MM.1S (cell line): Measurements from ENCODE around the gene NEURL1B.
A peak's percentile ranks its signal among the peaks of the same experiment; 100 is the strongest.

Experiments used
- DNase-seq: peaks from one replicate; pipeline ENCODE4 v3.0.0-alpha.2; 2015
- H2AFZ ChIP-seq: fragments of 300-600 bp; sonication (generic); 2 replicates; pipeline ENCODE4 v1.6.0; 2016; ENCODE audit warnings: antibody characterized with exemption, low read length
- H3F3A ChIP-seq: fragments of 300-600 bp; sonication (generic); 2 replicates; pipeline ENCODE4 v1.6.1; 2016; ENCODE audit warnings: mild to moderate bottlenecking, antibody characterized with exemption, low read length, moderate library complexity, mixed read lengths; ENCODE audit not compliant: insufficient read depth
- H3K27ac ChIP-seq: fragments of 300-600 bp; sonication (generic); 2 replicates; pipeline ENCODE4 v1.5.1; 2016; ENCODE audit warnings: mild to moderate bottlenecking, low read length
- H3K27me3 ChIP-seq: fragments of 300-600 bp; sonication (generic); replicated peaks from 2 replicates; pipeline ENCODE4 v1.6.0; 2016; ENCODE audit warnings: low read length; ENCODE audit not compliant: insufficient read depth
- H3K36me3 ChIP-seq: fragments of 300-600 bp; sonication (generic); replicated peaks from 2 replicates; pipeline ENCODE4 v1.6.1; 2016; ENCODE audit warnings: mild to moderate bottlenecking, low read length, mixed read lengths; ENCODE audit not compliant: insufficient read depth
- H3K4me1 ChIP-seq: fragments of 300-600 bp; sonication (generic); 2 replicates; pipeline ENCODE4 v1.6.1; 2016; ENCODE audit warnings: low read length, mixed read lengths
- H3K4me2 ChIP-seq: fragments of 300-600 bp; sonication (generic); 2 replicates; pipeline ENCODE4 v1.6.0; 2016; ENCODE audit warnings: low read depth, low read length
- H3K4me3 ChIP-seq: fragments of 300-600 bp; sonication (generic); 2 replicates; pipeline ENCODE4 v1.5.1; 2016; ENCODE audit warnings: low read length, mixed read lengths
- H3K79me2 ChIP-seq: fragments of 300-600 bp; sonication (generic); 2 replicates; pipeline ENCODE4 v1.6.1; 2016; ENCODE audit warnings: mixed run types, low read length, mixed read lengths
- H3K9ac ChIP-seq: fragments of 300-600 bp; sonication (generic); 2 replicates; pipeline ENCODE4 v1.6.1; 2016; ENCODE audit warnings: low read length, mixed read lengths
- H3K9me2 ChIP-seq: fragments of 300-600 bp; sonication (generic); replicated peaks from 2 replicates; pipeline ENCODE4 v1.6.1; 2016; ENCODE audit warnings: mild to moderate bottlenecking, low read length, mixed read lengths; ENCODE audit not compliant: insufficient read depth
- H3K9me3 ChIP-seq: fragments of 300-600 bp; sonication (generic); replicated peaks from 2 replicates; pipeline ENCODE4 v1.6.1; 2016; ENCODE audit warnings: mild to moderate bottlenecking, low read length, mixed read lengths; ENCODE audit not compliant: insufficient read depth
- H4K20me1 ChIP-seq: fragments of 300-600 bp; sonication (generic); 2 replicates; pipeline ENCODE4 v1.6.1; 2016; ENCODE audit warnings: mild to moderate bottlenecking, low read length, moderate library complexity, mixed read lengths; ENCODE audit not compliant: insufficient read depth
- CTCF ChIP-seq: fragments of 300-600 bp; sonication (generic); IDR thresholded peaks from 2 replicates; pipeline ENCODE4 v1.5.1; 2016; ENCODE audit warnings: antibody characterized with exemption, low read length, mixed read lengths
- EZH2 ChIP-seq: fragments of 300-600 bp; sonication (generic); optimal IDR thresholded peaks from 2 replicates; pipeline ENCODE3; 2017; ENCODE audit warnings: low read depth, mild to moderate bottlenecking, antibody characterized with exemption, low read length, mixed read lengths
- EZH2phosphoT487 ChIP-seq: fragments of 300-600 bp; sonication (generic); IDR thresholded peaks from 2 replicates; pipeline ENCODE4 v1.6.1; 2018; ENCODE audit warnings: antibody characterized with exemption, low read length

Gene NEURL1B

GRCh38 chr5:172640822-172641358 is at the start of gene NEURL1B:
Gene NEURL1B, plus strand, starts transcription at chr5:172641263. Its CDS starts 144 bp downstream, at chr5:172641407.
- no peaks in the 10 kb centered on the region; the same call in 1 of the 2 replicates for H3K27me3 ChIP-seq
- H3K9me2 ChIP-seq = no peaks in the 10 kb centered on the region
- H3K9ac ChIP-seq = peak within 1 kb of the TSS; percentile 86
- no peak for TF ChIP-seq EZH2
- no peak for TF ChIP-seq CTCF
- TF ChIP-seq EZH2phosphoT487 = no peak
- peaks cover 27% of the 10 kb centered on the region for H3K4me1 ChIP-seq
- H3K4me3 ChIP-seq = peak within 1 kb of the TSS; percentile 70
- H3K27ac ChIP-seq = no peak within 1 kb of the TSS
- H3K36me3 ChIP-seq = no peaks in the 10 kb centered on the region
- no peaks in the 10 kb centered on the region for H3K79me2 ChIP-seq
- peak within 1 kb of the TSS; percentile 98 for H2AFZ ChIP-seq
- peak within 1 kb of the TSS; percentile 99 for H3K4me2 ChIP-seq
- no peaks in the 10 kb centered on the region for H3K9me3 ChIP-seq
- no peaks in the 10 kb centered on the region for H4K20me1 ChIP-seq
- peaks cover 5% of the 10 kb centered on the region; the same call in 1 of the 2 replicates for H3F3A ChIP-seq
- peak; percentile 76 for DNase-seq

- H3K9me3 ChIP-seq = no peaks in the 10 kb centered on the region
- no peaks in the 10 kb centered on the region for H3F3A ChIP-seq
- H3K4me2 ChIP-seq = no peak overlapping the region
- no peak overlapping the region for H3K4me3 ChIP-seq
- H3K4me1 ChIP-seq = no peaks in the 10 kb centered on the region
- no peak for DNase-seq
- no peaks in the 10 kb centered on the region for H3K79me2 ChIP-seq
- no peaks in the 10 kb centered on the region for H3K9me2 ChIP-seq
- no peak overlapping the region for H2AFZ ChIP-seq
- H3K27me3 ChIP-seq = no peaks in the 10 kb centered on the region; the same call in 1 of the 2 replicates
- no peaks in the 10 kb centered on the region for H3K36me3 ChIP-seq
- no peak overlapping the region for H3K9ac ChIP-seq
- no peaks in the 10 kb centered on the region for H4K20me1 ChIP-seq
- H3K27ac ChIP-seq = no peak overlapping the region
- no peak for TF ChIP-seq EZH2phosphoT487
- TF ChIP-seq EZH2 = no peak
Observed at GRCh38 chr5:172591636-172592035, 49.4 kb upstream of the NEURL1B start.

GRCh38 chr5:172592881-172593280 is 48.2 kb upstream of the NEURL1B start:
- no peaks in the 10 kb centered on the region for H3K9me2 ChIP-seq
- H3K27me3 ChIP-seq = no peaks in the 10 kb centered on the region; the same call in 1 of the 2 replicates
- H4K20me1 ChIP-seq = no peaks in the 10 kb centered on the region
- H3K4me2 ChIP-seq = no peak overlapping the region
- no peaks in the 10 kb centered on the region for H3F3A ChIP-seq
- no peak overlapping the region for H3K4me3 ChIP-seq
- no peaks in the 10 kb centered on the region for H3K4me1 ChIP-seq
- H3K27ac ChIP-seq = no peak overlapping the region
- no peaks in the 10 kb centered on the region for H3K9me3 ChIP-seq
- no peak overlapping the region for H3K9ac ChIP-seq
- H2AFZ ChIP-seq = no peak overlapping the region
- no peaks in the 10 kb centered on the region for H3K36me3 ChIP-seq
- no peak for DNase-seq
- no peaks in the 10 kb centered on the region for H3K79me2 ChIP-seq
- TF ChIP-seq EZH2phosphoT487 = no peak
- no peak for TF ChIP-seq CTCF
- no peak for TF ChIP-seq EZH2

GRCh38 chr5:172593306-172593705 is 47.8 kb upstream of the NEURL1B start:
- H3K9me2 ChIP-seq = no peaks in the 10 kb centered on the region
- no peaks in the 10 kb centered on the region for H4K20me1 ChIP-seq
- H3K4me2 ChIP-seq = no peak overlapping the region
- no peak overlapping the region for H3K27ac ChIP-seq
- H3K36me3 ChIP-seq = no peaks in the 10 kb centered on the region
- no peaks in the 10 kb centered on the region for H3K79me2 ChIP-seq
- H3K9ac ChIP-seq = no peak overlapping the region
- H3F3A ChIP-seq = no peaks in the 10 kb centered on the region
- DNase-seq = no peak
- H3K27me3 ChIP-seq = no peaks in the 10 kb centered on the region; the same call in 1 of the 2 replicates
- no peaks in the 10 kb centered on the region for H3K9me3 ChIP-seq
- H2AFZ ChIP-seq = no peak overlapping the region
- TF ChIP-seq EZH2phosphoT487 (no peak), CTCF (no peak), EZH2 (no peak)
- H3K4me3 ChIP-seq = no peak overlapping the region
- no peaks in the 10 kb centered on the region for H3K4me1 ChIP-seq
